H9 (cell line): Measurements from ENCODE around the gene TSC1. TPM values are rescaled to one million over a fixed set of nuclear protein-coding genes. Genes with fewer than 3 reads are reported as not detected.

ENCODE experiments used
- DNase-seq: peaks from one replicate; pipeline ENCODE4 v3.0.0-alpha.2; 2017
- H2AFZ ChIP-seq: one replicate; pipeline ENCODE4 v1.6.1; 2013; ENCODE audit warnings: mild to moderate bottlenecking, low read length, control low read depth, moderate library complexity
- H2AK5ac ChIP-seq: 2 replicates; pipeline ENCODE4 v1.6.1; 2013; ENCODE audit warnings: low read length, control low read depth, mixed read lengths; ENCODE audit not compliant: insufficient read length
- H2BK120ac ChIP-seq: one replicate; pipeline ENCODE4 v1.6.1; 2013; ENCODE audit warnings: low read depth, mild to moderate bottlenecking, low read length, control low read depth, inconsistent platforms; ENCODE audit not compliant: poor library complexity, severe bottlenecking
- H2BK12ac ChIP-seq: 2 replicates; pipeline ENCODE4 v1.6.1; 2013; ENCODE audit warnings: low read length, control low read depth, mixed read lengths, low read depth; ENCODE audit not compliant: insufficient read length
- H2BK15ac ChIP-seq: 2 replicates; pipeline ENCODE4 v1.6.1; 2013; ENCODE audit warnings: low read depth, low read length, control low read depth
- H2BK20ac ChIP-seq: one replicate; pipeline ENCODE4 v1.6.1; 2013; ENCODE audit warnings: low read depth, mild to moderate bottlenecking, low read length, control low read depth, inconsistent platforms; ENCODE audit not compliant: poor library complexity, severe bottlenecking
- H2BK5ac ChIP-seq: 2 replicates; pipeline ENCODE4 v1.6.1; 2013; ENCODE audit warnings: low read length, control low read depth, mixed read lengths; ENCODE audit not compliant: insufficient read length
- H3K14ac ChIP-seq: 2 replicates; pipeline ENCODE4 v1.6.1; 2013; ENCODE audit warnings: low read length, control low read depth; ENCODE audit not compliant: insufficient read depth
- H3K18ac ChIP-seq: 2 replicates; pipeline ENCODE4 v1.6.1; 2013; ENCODE audit warnings: low read depth, mild to moderate bottlenecking, mixed read lengths, low read length, control low read depth; ENCODE audit not compliant: insufficient read length
- H3K23ac ChIP-seq: 2 replicates; pipeline ENCODE4 v1.6.1; 2013; ENCODE audit warnings: low read length, control low read depth, mixed read lengths, low read depth; ENCODE audit not compliant: insufficient read length
- H3K23me2 ChIP-seq: 2 replicates; pipeline ENCODE4 v1.6.1; 2013; ENCODE audit warnings: low read depth, mild to moderate bottlenecking, mixed read lengths, low read length, control low read depth; ENCODE audit not compliant: insufficient read length, poor library complexity, severe bottlenecking
- H3K27ac ChIP-seq: 2 replicates; pipeline ENCODE4 v1.5.1; 2013; ENCODE audit warnings: low read length, control low read depth, mixed read lengths, low read depth; ENCODE audit not compliant: insufficient read length
- H3K27me3 ChIP-seq: 2 replicates; pipeline ENCODE4 v1.6.1; 2013; ENCODE audit warnings: low read length, control low read depth, inconsistent platforms; ENCODE audit not compliant: insufficient read depth
- H3K4ac ChIP-seq: 2 replicates; pipeline ENCODE4 v1.6.1; 2013; ENCODE audit warnings: low read depth, mild to moderate bottlenecking, control low read depth, inconsistent platforms, low read length, moderate library complexity
- H3K4me1 ChIP-seq: 2 replicates; pipeline ENCODE4 v1.6.1; 2013; ENCODE audit warnings: low read length, control low read depth, inconsistent platforms; ENCODE audit not compliant: insufficient read depth
- H3K4me2 ChIP-seq: 2 replicates; pipeline ENCODE4 v1.6.1; 2013; ENCODE audit warnings: low read length, control low read depth, mixed read lengths; ENCODE audit not compliant: insufficient read length, insufficient read depth
- H3K56ac ChIP-seq: 2 replicates; pipeline ENCODE4 v1.6.1; 2013; ENCODE audit warnings: low read depth, mild to moderate bottlenecking, mixed read lengths, low read length, control low read depth; ENCODE audit not compliant: insufficient read length
- H3K79me1 ChIP-seq: 2 replicates; pipeline ENCODE4 v1.6.1; 2013; ENCODE audit warnings: low read depth, mild to moderate bottlenecking, moderate library complexity, low read length, control low read depth, inconsistent platforms; ENCODE audit not compliant: insufficient read depth, poor library complexity, severe bottlenecking
- H3K79me2 ChIP-seq: 2 replicates; pipeline ENCODE4 v1.6.1; 2013; ENCODE audit warnings: low read length, control low read depth, inconsistent platforms; ENCODE audit not compliant: insufficient read depth
- H3K9ac ChIP-seq: 2 replicates; pipeline ENCODE4 v1.6.1; 2013; ENCODE audit warnings: low read length, control low read depth, mixed read lengths; ENCODE audit not compliant: insufficient read length; ENCODE audit errors: extremely low read depth
- H3K9me3 ChIP-seq: one replicate; pipeline ENCODE4 v1.6.1; 2013; ENCODE audit warnings: low read depth, low read length, inconsistent platforms; ENCODE audit not compliant: control insufficient read depth
- H3T11ph ChIP-seq: one replicate; pipeline ENCODE4 v1.6.1; 2013; ENCODE audit warnings: mild to moderate bottlenecking, low read length, control low read depth, inconsistent platforms
- H4K20me1 ChIP-seq: one replicate; pipeline ENCODE4 v1.6.1; 2013; ENCODE audit not compliant: control insufficient read depth, insufficient read length, insufficient read depth
- H4K5ac ChIP-seq: 2 replicates; pipeline ENCODE4 v1.6.1; 2013; ENCODE audit warnings: low read depth, mild to moderate bottlenecking, mixed read lengths, low read length, control low read depth; ENCODE audit not compliant: insufficient read length
- H4K8ac ChIP-seq: replicated peaks from 2 replicates; pipeline ENCODE4 v1.6.1; 2013; ENCODE audit warnings: low read length, control low read depth, mixed read lengths, low read depth; ENCODE audit not compliant: insufficient read length
- H4K91ac ChIP-seq: 2 replicates; pipeline ENCODE4 v1.6.1; 2013; ENCODE audit warnings: low read depth, mild to moderate bottlenecking, moderate library complexity, mixed read lengths, low read length, control low read depth; ENCODE audit not compliant: insufficient read length
- H3K27ac Mint-ChIP-seq, 3 experiments: 2 replicates in 2 of 3; 3 replicates in 1 of 3; pipeline ENCODE4 v1.8.0; 2020 to 2021; ENCODE audit warnings: mixed read lengths in 3 of 3, mild to moderate bottlenecking in 1 of 3, moderate library complexity in 1 of 3
- H3K27me3 Mint-ChIP-seq: 2 replicates; pipeline ENCODE4 v1.8.0; 2021; ENCODE audit warnings: low read depth, mild to moderate bottlenecking, moderate library complexity, mixed read lengths
- H3K36me3 Mint-ChIP-seq, 3 experiments: 2 replicates in 2 of 3; 3 replicates in 1 of 3; pipeline ENCODE4 v1.8.0; 2020 to 2021; ENCODE audit warnings: low read depth in 3 of 3, mixed read lengths in 3 of 3; ENCODE audit not compliant: insufficient read depth in 1 of 3
- H3K4me1 Mint-ChIP-seq, 2 experiments: 2 replicates each; pipeline ENCODE4 v1.8.0; 2020; ENCODE audit warnings: mixed read lengths in 2 of 2
- H3K4me3 Mint-ChIP-seq, 2 experiments: 2 replicates in 1 of 2; 3 replicates in 1 of 2; pipeline ENCODE4 v1.8.0; 2020 to 2021; ENCODE audit warnings: mild to moderate bottlenecking in 2 of 2, mixed read lengths in 2 of 2, moderate library complexity in 1 of 2
- H3K9me3 Mint-ChIP-seq, 2 experiments: 2 replicates in 1 of 2; 3 replicates in 1 of 2; pipeline ENCODE4 v1.8.0; 2020; ENCODE audit warnings: mild to moderate bottlenecking in 2 of 2, mixed read lengths in 2 of 2, moderate library complexity in 1 of 2
- CTCF ChIP-seq: fragments of 200-600 bp; sonication (generic); conservative IDR thresholded peaks from 3 replicates; pipeline ENCODE4 v1.8.0; 2021; ENCODE audit warnings: antibody characterized with exemption, mild to moderate bottlenecking
- WGBS: extraction: QIAGEN DNeasy Blood & Tissue Kit; methylation state at CpG from one replicate; pipeline ENCODE4 v1.1.7; 2013; ENCODE audit warnings: missing lambda C conversion rate, low lambda C conversion rate, mixed read lengths; ENCODE audit not compliant: insufficient read length; ENCODE audit errors: extremely low coverage; 5-methylcytosine and 5-hydroxymethylcytosine counted together
- total RNA-seq: library from RNA; stranded (reverse); gene quantifications from 2 replicates; pipeline ENCODE4 v1.2.1, GENCODE V29; 2021

The TSC1 gene
- total RNA-seq, 1 experiment from 2014 or later = 32.7 TPM

DNA sequence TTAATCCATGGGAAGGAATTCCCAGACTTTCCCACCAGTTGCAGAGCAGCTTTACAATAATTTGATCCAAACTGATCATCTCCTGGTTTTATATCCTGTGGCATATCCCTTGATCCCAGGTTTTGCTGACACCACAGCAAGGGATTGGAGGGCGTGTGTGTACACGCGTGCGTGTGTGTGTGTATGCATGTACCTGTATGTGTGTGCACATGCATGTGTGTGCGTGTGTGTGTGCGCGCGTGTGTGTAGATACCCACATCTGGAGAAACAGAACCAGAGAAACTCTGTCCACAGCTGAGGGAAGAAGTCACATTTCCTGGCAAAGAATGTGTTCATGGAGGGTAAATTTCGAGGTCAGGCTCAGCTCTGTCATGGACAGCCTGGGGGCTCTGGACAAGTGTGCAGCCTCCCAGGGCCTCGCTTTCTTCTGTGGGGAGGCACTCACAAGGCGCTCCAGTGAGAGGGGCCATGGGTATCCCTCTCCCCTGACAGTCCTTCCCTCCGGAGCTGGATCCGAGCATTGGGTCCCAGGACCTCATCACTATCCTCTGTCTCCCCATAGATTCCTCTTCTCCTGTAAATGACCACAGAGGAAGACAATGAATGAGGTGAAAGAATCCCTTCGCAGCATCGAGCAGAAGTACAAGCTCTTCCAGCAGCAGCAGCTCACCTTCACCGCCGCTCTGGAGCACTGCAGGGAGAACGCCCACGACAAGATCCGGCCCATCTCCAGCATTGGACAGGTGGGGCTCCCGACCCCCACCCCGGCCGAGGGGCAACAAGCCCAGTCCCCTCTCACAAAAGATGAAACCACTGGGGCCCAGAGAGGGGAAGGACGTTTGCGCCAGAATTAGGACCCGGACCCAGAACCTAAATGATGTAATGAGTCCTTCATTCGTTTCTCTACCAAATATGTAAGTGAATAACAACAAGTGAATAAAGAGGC, 60.8 kb downstream of the TSC1 start:
- Histone ChIP-seq H3K27ac (no peak overlapping the region), H3K4ac (no peak overlapping the region), H3K9ac (no peak overlapping the region), H2BK120ac (no peak overlapping the region), H3K4me2 (no peak overlapping the region), H3K14ac (no peak overlapping the region; the same call in 1 of the 2 replicates), H2AFZ (no peak overlapping the region), H2BK20ac (no peak overlapping the region), H2BK12ac (no peak overlapping the region), H4K91ac (no peak overlapping the region), H3K79me2 (no peaks in the 10 kb centered on the region), H3K23ac (no peak overlapping the region), H2AK5ac (no peak overlapping the region), H3K18ac (no peak overlapping the region), H3K23me2 (no peaks in the 10 kb centered on the region), H3K9me3 (no peaks in the 10 kb centered on the region), H4K8ac (no peak overlapping the region), H4K20me1 (no peaks in the 10 kb centered on the region), H2BK5ac (no peak overlapping the region), H2BK15ac (no peak overlapping the region), H3K56ac (no peak overlapping the region), H3K4me1 (no peaks in the 10 kb centered on the region), H3T11ph (no peak overlapping the region), H3K79me1 (no peaks in the 10 kb centered on the region), H3K27me3 (no peaks in the 10 kb centered on the region), H4K5ac (no peak overlapping the region)
- Mint-ChIP-seq H3K9me3 (no peaks in the 10 kb centered on the region), H3K4me1 (peaks cover 0 to 5% of the 10 kb centered on the region in 2 experiments; a peak in 1 of 4 replicates), H3K4me3 (no peak overlapping the region), H3K36me3 (no peaks in the 10 kb centered on the region), H3K27me3 (peaks cover 20% of the 10 kb centered on the region), H3K27ac (no peak overlapping the region)
- WGBS = no CpG with 5 or more reads among the region's 27 CpGs
- no peak for DNase-seq
- TF ChIP-seq CTCF = no peak
